ENCODE measurements around the gene PRUNE2. TPM values are rescaled to one million over a fixed set of nuclear protein-coding genes. Genes with fewer than 3 reads are reported as not detected.
"Not testable (repeated sequence)": the region's sequence is repeated elsewhere in the genome, so short reads cannot be mapped to it uniquely, and the experiment has no call there.

PRUNE2 gene
- total RNA-seq, 2 experiments from 2014 or later = 0.53 to 0.57 TPM

DNA sequence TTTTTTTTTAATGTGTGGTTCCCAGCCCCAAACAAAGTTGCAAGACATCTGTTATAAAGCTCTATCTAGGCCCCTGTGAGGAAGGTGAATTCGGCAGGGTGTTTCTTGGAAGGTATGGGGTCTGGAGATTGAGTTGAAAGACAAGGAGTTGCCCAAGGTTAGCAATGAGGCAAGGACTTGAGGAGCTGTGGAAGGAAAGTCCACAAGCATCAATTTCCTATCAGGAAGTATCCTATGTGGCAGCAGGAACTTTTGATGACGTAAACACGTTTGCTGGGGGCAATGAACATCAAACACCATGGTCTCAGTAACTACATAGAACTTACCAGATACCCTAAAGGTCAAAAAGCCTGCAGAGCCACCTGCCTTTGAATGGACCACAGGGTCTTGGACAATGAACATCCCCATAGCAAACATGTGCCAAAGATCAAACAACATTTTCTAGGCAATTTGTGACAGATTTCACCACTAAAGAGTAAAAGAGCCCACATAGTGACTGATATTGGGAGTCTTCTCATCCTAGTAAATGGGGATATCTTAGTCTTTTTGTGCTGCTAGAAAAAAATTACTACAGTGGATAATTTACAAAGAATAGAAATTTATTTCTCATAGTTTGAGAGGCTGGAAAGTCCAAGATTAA, 301.9 kb downstream of the PRUNE2 start:
- H3K9me3 Mint-ChIP-seq (ENCODE audit: low read depth) = no peaks in the 10 kb centered on the region
- H3K36me3 Mint-ChIP-seq (ENCODE audit: low read depth) = no peaks in the 10 kb centered on the region
- H3K4me1 Mint-ChIP-seq = peaks cover 10% of the 10 kb centered on the region
- ATAC-seq (no peak), DNase-seq (no peak)
- H3K27ac Mint-ChIP-seq = peak overlapping the region; percentile 13
- ChIA-PET CTCF (interaction anchor here (0.8 to 0.9 kb wide), 2 partner anchors 29 to 1328 kb away, joined by 4 read pairs; no protein-coding TSS in a partner anchor), POLR2A (interaction anchor here (0.6 to 0.7 kb wide), 2 partner anchors 9 to 30 kb away, joined by 3 to 7 read pairs; no protein-coding TSS in a partner anchor)
- no peak overlapping the region for H3K4me3 Mint-ChIP-seq
- peaks cover 6% of the 10 kb centered on the region for H3K27me3 Mint-ChIP-seq
- intact Hi-C loops (cut with DNase I, micrococcal nuclease) = no loop called here

DNA sequence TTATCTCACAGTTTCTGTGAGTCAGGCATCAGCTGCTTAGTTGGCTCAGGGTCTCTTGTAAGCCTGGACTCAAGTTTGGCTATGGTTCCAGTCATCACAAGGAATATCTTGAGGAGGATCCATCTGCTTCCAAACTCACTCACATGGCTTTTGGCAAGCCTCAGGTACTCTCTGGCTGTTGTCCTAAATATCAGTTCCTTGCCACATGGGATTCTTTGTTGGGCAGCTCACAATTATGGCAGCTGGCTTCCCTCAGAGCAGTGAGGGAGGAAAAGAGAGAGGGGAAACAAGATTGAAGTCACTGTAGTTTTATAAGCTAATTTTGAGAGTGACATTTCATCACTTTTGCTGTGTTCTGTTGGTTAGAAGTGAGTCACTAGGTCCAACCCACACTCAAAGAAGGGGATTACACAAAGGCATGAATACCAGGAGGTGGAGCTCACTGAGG, 302.4 kb downstream of the PRUNE2 start:
- POLR2A ChIA-PET = interaction anchor here (0.6 to 0.7 kb wide), 2 partner anchors 9 to 30 kb away, joined by 3 to 7 read pairs; no protein-coding TSS in a partner anchor
- DNase-seq = no peak
- peak overlapping the region; percentile 13 for H3K27ac Mint-ChIP-seq
- peaks cover 4% of the 10 kb centered on the region for H3K27me3 Mint-ChIP-seq
- peaks cover 10% of the 10 kb centered on the region for H3K4me1 Mint-ChIP-seq
- no peaks in the 10 kb centered on the region for H3K9me3 Mint-ChIP-seq (ENCODE audit: low read depth)
- no peaks in the 10 kb centered on the region for H3K36me3 Mint-ChIP-seq (ENCODE audit: low read depth)
- CTCF ChIA-PET = interaction anchor here (0.8 to 0.9 kb wide), 2 partner anchors 28 to 1328 kb away, joined by 4 read pairs; no protein-coding TSS in a partner anchor
- no peak overlapping the region for H3K4me3 Mint-ChIP-seq
- peak; percentile 94 for ATAC-seq
- intact Hi-C loops (cut with DNase I, micrococcal nuclease) = no loop called here

DNA sequence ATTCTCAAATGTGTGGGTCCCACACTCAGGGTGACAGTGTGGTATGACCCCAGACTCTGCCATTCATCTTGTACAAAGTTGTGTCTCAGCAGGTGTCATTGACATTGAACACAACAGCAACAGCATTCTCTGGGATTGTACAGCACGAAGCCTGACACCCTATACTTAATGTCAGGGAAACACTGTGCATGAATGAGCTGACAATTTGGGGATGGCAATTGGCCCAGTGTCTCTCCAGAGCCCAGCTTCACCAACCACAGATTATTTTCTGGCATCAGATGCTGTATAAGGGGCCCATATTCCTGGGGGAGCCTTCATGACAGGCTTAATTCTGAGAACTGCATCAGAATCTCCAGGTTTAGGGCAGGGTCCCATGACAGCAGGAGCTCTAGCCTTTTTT, 303.7 kb downstream of the PRUNE2 start:
- Mint-ChIP-seq H3K27ac (no peak overlapping the region), H3K27me3 (peaks cover 5% of the 10 kb centered on the region), H3K4me1 (peaks cover 10% of the 10 kb centered on the region), H3K4me3 (no peak overlapping the region), H3K36me3 (ENCODE audit: low read depth) (no peaks in the 10 kb centered on the region), H3K9me3 (ENCODE audit: low read depth) (no peaks in the 10 kb centered on the region)
- intact Hi-C loops (cut with DNase I, micrococcal nuclease) = no loop called here
- ATAC-seq (no peak), DNase-seq (no peak)
- ChIA-PET POLR2A (no interaction called here), CTCF (interaction anchor here (0.6 to 0.7 kb wide), 2 partner anchors 16 to 859 kb away, joined by 3 to 4 read pairs; no protein-coding TSS in a partner anchor)

DNA sequence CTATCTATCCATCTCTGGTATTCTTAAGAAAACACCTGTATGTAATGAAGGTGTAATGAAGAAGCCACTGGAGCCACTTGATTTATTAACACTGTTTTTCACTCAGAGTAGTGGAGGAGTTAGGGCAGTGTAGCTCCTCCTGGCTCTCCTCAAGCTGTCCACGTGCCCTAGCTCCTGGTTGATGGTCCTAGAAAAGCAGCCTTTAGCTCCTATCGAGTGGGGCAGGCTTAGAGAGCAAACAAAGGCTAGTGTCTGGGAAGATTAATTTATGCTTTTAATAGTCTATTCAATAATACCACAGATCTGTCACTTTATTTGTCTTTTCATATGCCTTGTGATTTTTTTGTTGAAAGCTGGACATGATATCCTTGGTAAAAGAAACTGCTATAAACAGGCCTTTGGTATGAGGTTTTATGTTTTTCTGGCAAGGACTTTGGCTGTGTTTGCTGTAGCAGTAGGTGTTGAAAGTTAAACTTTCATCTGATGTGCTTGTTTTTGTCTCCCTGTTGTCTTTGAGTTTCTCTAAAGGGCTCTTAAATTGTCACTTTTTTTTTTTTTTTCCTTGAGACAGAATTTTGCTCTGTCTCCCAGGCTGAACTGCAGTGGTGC, 305.8 kb downstream of the PRUNE2 start:
- no peaks in the 10 kb centered on the region for H3K9me3 Mint-ChIP-seq (ENCODE audit: low read depth)
- peaks cover 5% of the 10 kb centered on the region for H3K27me3 Mint-ChIP-seq
- H3K27ac Mint-ChIP-seq = no peak overlapping the region
- ATAC-seq (no peak), DNase-seq (no peak)
- ChIA-PET POLR2A (no interaction called here), CTCF (interaction anchor here (0.7 kb wide), 1 partner anchor 89 kb away, joined by 3 read pairs; no protein-coding TSS in a partner anchor)
- H3K36me3 Mint-ChIP-seq (ENCODE audit: low read depth) = no peaks in the 10 kb centered on the region
- no peak overlapping the region for H3K4me3 Mint-ChIP-seq
- intact Hi-C loops (cut with DNase I, micrococcal nuclease) = no loop called here
- H3K4me1 Mint-ChIP-seq = peaks cover 10% of the 10 kb centered on the region

DNA sequence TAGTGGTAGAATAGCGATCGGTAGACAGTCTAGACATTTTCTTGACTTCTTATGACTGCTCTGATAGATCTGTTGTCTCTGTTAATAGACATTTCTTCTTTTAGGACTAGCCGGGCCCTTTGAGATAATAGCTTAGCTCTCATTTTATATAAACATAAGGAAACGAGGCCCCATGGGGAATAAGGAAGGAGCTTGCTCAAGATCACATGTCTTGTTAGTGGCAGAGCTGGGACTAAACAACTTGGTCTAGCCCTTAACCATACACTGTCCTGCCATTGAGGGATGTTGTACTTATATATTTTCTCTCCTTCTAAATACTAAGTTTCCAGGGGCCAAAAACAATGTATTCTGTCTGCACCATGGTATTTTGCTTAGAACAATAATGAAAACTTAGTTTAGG, 306.9 kb downstream of the PRUNE2 start:
- Mint-ChIP-seq H3K27ac (no peak overlapping the region), H3K4me3 (no peak overlapping the region), H3K4me1 (peaks cover 8% of the 10 kb centered on the region), H3K36me3 (ENCODE audit: low read depth) (no peaks in the 10 kb centered on the region), H3K27me3 (peaks cover 8% of the 10 kb centered on the region), H3K9me3 (ENCODE audit: low read depth) (no peaks in the 10 kb centered on the region)
- ChIA-PET POLR2A (no interaction called here), CTCF (no interaction called here)
- no peak for ATAC-seq
- DNase-seq = no peak
- intact Hi-C loops (cut with DNase I, micrococcal nuclease) = no loop called here

DNA sequence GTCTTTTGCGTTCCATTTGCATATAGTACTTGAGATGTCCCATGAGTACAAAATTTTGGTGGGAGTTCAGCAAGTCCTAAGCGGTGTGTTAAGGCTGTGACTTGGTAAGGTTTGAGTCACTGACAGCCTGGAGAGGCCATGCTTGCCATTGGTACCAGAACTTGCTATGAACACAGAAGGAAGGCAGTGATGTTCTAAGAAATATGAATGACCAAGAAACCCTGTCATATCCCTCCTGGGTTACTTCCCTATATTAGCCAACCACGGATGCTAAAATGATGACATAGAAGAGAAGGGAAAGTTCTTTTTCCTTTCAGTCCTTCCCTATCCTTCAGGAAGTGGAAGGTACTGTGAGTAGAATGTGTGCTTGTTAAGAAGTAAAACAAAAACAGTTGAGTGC, 310.3 kb downstream of the PRUNE2 start:
- POLR2A ChIA-PET = no interaction called here
- DNase-seq (no peak), ATAC-seq (no peak)
- CTCF ChIA-PET = interaction anchor here (0.6 kb wide), 1 partner anchor 149 kb away, joined by 4 read pairs; no protein-coding TSS in a partner anchor
- Mint-ChIP-seq H3K27ac (no peak overlapping the region), H3K9me3 (ENCODE audit: low read depth) (no peaks in the 10 kb centered on the region), H3K36me3 (ENCODE audit: low read depth) (no peaks in the 10 kb centered on the region), H3K4me1 (peaks cover 6% of the 10 kb centered on the region), H3K27me3 (peaks cover 14% of the 10 kb centered on the region), H3K4me3 (no peak overlapping the region)
- intact Hi-C loops (cut with DNase I, micrococcal nuclease) = no loop called here

DNA sequence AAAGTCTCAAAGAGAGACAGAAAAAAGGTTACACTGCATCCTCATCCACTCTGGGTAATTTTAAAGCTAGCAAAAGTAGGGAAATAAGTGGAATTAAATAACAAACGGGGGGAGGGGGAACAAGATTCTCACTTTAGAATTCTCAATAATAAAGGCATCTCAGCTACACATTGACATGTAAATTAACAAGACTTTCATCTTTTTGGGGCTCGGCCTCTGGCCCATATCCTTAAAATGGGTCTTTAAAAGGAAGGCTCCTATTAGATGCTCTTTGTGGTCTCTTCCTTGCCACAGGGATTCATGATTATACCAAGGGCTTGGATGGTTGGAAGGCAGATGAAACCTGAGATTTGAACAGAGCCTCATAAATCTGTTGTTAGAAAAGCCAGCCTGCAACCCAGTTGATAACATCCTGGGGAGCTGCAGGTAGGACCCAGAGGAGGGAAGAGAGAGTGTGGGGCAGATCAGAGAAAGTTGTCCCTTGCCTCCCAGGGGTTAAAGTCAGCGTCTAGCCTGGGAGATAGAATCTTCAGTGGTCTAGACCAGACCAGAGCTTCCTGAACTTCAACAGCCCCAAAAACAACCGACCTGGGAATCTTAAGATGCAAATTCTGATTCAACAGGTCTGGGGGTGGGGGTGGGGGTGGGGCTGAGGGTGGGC, 311.0 kb downstream of the PRUNE2 start:
- no peak overlapping the region for H3K27ac Mint-ChIP-seq
- CTCF ChIA-PET = interaction anchor here (0.6 kb wide), 2 partner anchors 93 to 148 kb away, joined by 3 to 4 read pairs; no protein-coding TSS in a partner anchor
- peaks cover 6% of the 10 kb centered on the region for H3K4me1 Mint-ChIP-seq
- no peak for ATAC-seq
- intact Hi-C loops (cut with DNase I, micrococcal nuclease) = no loop called here
- H3K36me3 Mint-ChIP-seq (ENCODE audit: low read depth) = no peaks in the 10 kb centered on the region
- no peak for DNase-seq
- POLR2A ChIA-PET = no interaction called here
- no peaks in the 10 kb centered on the region for H3K9me3 Mint-ChIP-seq (ENCODE audit: low read depth)
- peaks cover 16% of the 10 kb centered on the region for H3K27me3 Mint-ChIP-seq
- H3K4me3 Mint-ChIP-seq = no peak overlapping the region

DNA sequence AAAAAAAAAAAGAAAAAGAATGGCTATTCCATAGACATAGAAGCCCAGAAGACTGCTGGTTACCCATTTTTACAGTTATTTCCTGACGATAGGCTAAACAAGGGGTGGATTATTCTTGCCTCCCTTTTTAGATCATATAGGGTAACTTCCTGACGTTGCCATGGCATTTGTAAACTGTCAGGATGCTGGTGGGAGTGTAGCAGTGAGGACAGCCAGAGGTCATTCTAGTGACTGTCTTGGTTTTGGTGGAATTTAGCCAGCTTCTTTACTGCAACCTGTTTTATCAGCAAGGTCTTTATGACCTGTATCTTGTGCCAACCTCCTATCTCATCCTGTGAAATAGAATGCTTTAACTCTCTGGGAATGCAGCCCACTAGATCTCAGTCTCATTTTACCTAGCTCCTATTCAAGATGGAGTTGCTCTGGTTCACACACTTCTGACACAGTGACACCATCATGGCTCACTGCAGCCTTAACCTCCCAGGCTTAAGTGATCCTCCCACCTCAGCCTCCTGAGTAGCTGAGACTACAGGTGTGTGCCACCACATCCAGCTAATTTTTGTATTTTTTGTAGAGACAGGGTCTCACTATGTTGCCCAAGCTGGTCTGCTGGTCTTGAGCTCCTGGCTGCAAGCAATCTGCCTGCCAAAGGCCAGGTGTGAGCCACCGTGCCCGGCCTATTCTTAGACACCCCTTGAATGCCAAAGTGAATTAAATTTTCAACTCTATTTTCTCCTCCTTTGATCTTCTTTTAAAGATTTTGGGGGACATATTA, 311.8 kb downstream of the PRUNE2 start:
- H3K4me3 Mint-ChIP-seq; POLR2A ChIA-PET; H3K4me1 Mint-ChIP-seq; H3K27ac Mint-ChIP-seq; H3K36me3 Mint-ChIP-seq (ENCODE audit: low read depth); ATAC-seq; DNase-seq; H3K9me3 Mint-ChIP-seq (ENCODE audit: low read depth); intact Hi-C loops (cut with DNase I, micrococcal nuclease): not testable (repeated sequence)
- CTCF ChIA-PET = interaction anchor here (0.6 kb wide), 1 partner anchor 94 kb away, joined by 3 read pairs; no protein-coding TSS in a partner anchor
- peaks cover 16% of the 10 kb centered on the region for H3K27me3 Mint-ChIP-seq

DNA sequence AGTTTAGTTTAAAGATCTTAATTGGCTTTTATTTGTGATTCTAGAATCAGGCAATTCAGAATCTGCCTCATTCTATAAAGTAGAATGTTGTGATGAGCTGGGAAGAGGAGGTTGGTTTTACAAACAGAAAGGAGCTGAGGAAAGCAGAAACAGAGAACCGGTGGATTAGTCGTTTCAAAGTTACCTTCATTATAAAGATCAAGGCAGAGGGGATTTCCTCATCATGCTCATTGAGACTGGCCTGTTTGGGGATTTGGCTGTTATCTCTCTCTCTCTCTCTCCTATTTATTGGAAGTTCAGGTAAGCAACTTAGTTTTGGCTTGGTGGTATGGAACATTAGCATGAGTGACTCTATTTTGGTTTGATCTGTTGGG, 313.0 kb downstream of the PRUNE2 start:
- Mint-ChIP-seq H3K4me1 (peaks cover 6% of the 10 kb centered on the region), H3K4me3 (no peak overlapping the region), H3K9me3 (ENCODE audit: low read depth) (no peaks in the 10 kb centered on the region), H3K27me3 (peaks cover 16% of the 10 kb centered on the region), H3K27ac (no peak overlapping the region), H3K36me3 (ENCODE audit: low read depth) (no peaks in the 10 kb centered on the region)
- ChIA-PET POLR2A (no interaction called here), CTCF (interaction anchor here (1.8 kb wide), 1 partner anchor 17 kb away, joined by 5 read pairs; no protein-coding TSS in a partner anchor)
- intact Hi-C loops (cut with DNase I, micrococcal nuclease) = no loop called here
- ATAC-seq (no peak), DNase-seq (no peak)

DNA sequence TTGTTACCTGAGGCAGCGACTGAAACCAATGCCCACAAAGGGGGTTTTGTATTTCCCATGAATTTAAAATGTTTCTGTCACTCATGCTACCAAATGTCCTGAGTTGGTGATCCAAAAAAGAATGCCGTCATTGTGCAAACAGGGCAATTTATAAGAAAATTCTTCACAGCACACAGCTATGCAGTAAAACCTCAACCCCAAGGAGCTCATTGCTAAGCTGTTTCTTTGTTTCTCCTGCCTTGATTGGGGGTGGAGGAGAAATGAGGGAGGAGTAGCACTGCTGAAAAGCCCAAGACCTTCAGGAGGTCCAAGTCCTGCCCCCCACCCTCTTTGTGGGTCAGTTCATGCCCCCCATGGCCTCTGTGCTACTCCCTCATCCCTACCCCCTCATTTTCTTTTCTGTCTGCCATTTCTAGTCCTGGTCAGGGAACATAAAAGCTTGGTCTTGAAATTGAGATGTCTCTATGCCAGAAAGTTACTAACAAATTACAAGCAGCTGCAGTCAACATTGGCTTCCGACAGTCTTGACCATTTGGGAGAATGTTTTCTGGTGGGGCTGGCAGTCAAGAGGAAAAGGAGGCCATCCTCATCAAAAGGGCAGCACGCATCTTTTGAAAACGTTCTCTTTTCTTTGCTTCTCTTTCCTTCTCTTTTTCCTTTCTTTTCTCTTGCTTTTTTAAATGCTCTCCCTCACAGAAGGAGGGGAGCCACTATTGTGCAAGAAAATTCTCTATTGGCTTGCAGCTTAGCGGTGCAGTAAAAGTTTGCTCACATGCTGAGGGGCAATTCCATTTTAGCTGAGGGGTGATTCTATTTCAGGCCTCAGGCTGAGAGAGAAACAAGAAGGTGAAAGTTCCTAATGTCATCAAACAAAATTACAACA, 313.6 kb downstream of the PRUNE2 start:
- no peak for DNase-seq
- Mint-ChIP-seq H3K36me3 (ENCODE audit: low read depth) (no peaks in the 10 kb centered on the region), H3K4me1 (peaks cover 6% of the 10 kb centered on the region), H3K27ac (no peak overlapping the region), H3K27me3 (peaks cover 10% of the 10 kb centered on the region), H3K9me3 (ENCODE audit: low read depth) (no peaks in the 10 kb centered on the region), H3K4me3 (no peak overlapping the region)
- no peak for ATAC-seq
- intact Hi-C loops (cut with DNase I, micrococcal nuclease) = no loop called here
- CTCF ChIA-PET = interaction anchor here (1.2 to 1.8 kb wide), 2 partner anchors 16 to 18 kb away, joined by 3 to 5 read pairs; no protein-coding TSS in a partner anchor
- POLR2A ChIA-PET = no interaction called here

All from activated CD4-positive, alpha-beta T cell treated with anti-CD3 and anti-CD28 coated beads for 36 hours (primary cell).